GM18498 (cell line): ENCODE measurements around the gene FAM83F.

Source experiments
- ATAC-seq: cut with Tn5 transposase; IDR thresholded peaks from one replicate; pipeline ENCODE4 v1.9.1; 2021; ENCODE audit warnings: mild to moderate bottlenecking, moderate library complexity; ENCODE audit not compliant: unreplicated experiment

Gene FAM83F

GRCh38 chr22:40054486-40054885 is 59.7 kb downstream of the FAM83F start:
- no peak for ATAC-seq

DNA sequence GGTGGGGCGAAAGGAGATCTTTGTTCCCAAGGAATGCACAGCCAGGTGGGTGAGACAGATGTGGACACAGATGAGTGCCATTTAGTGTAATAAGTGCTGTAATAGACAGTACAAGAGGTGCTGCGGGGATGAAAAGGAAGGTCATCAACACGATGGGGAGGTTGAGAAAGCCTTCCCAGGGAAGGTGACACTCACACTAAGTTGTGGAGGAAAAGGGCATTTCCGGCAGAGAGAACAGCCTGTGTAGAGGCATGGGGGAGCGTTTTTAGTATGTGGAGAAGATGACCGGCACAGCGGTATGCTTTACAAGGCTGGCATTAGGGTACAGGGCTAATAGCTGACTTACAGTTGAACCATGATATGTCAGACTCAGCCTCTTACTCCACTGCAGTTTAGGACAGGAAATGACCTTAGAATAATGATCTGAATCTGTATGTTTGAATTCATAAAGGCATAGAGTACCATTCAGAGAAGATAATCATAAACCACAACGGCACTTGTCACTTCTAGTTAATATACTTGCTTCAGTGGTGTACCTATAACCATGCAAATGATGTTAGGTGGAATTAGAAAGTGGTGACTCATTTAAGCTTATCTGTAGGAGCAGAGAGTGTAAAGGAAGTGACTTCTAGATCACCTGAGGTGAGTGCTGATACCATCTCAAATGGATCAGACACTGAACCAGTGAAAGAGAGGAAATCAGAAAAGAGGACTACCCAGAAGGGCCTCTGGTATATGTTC is 60.6 kb downstream of the FAM83F start:
- ATAC-seq, result peak; percentile 80

- ATAC-seq, result no peak
Measured at GRCh38 chr22:40056154-40056553, 61.4 kb downstream of the FAM83F start.

DNA sequence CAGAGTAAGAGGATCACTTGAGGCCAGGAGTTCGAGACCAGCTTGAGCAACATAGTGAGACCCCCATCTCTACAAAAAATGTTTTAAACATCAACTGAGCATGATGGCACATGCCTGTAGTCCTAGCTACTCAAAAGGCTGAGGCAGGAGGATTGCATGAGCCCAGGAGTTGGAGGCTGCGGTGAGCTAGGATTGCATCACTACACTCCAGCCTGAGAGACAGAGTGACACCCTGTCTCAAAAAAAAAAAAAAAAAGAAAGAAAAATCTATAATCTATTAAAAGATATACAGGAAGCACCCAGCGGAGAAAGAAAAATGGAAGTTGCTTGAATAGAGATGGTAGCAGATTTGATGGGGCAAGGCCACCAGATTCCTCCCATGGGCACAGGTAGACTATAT is 61.8 kb downstream of the FAM83F start:
- no peak for ATAC-seq

GRCh38 chr22:40057652-40058051 is 62.9 kb downstream of the FAM83F start:
- ATAC-seq, result no peak

- ATAC-seq, result no peak
Measured at GRCh38 chr22:40058265-40058664, 63.5 kb downstream of the FAM83F start.

GRCh38 chr22:40065981-40066380 is 71.2 kb downstream of the FAM83F start:
- no peak for ATAC-seq

- no peak for ATAC-seq
Measured at GRCh38 chr22:40067639-40068038, 72.9 kb downstream of the FAM83F start.

DNA sequence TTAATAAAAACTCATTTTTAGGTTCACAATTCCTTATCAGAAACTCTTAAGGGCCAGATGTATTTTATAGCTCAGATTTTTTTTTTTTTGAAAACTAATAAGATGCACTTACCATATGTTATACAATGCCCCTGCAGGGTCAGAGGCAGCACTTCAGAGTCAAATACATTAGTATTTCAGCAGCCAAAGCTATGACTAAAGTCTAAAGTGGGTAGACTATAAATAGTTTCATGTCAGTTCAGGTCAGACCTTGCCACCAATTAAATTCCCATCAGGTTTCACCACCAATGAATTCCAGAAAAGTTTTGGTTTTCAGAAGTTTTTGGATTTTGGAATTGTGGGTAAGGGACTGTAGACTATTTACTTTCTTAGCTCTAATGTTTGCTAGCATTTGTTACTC is 75.9 kb downstream of the FAM83F start:
- no peak for ATAC-seq

DNA sequence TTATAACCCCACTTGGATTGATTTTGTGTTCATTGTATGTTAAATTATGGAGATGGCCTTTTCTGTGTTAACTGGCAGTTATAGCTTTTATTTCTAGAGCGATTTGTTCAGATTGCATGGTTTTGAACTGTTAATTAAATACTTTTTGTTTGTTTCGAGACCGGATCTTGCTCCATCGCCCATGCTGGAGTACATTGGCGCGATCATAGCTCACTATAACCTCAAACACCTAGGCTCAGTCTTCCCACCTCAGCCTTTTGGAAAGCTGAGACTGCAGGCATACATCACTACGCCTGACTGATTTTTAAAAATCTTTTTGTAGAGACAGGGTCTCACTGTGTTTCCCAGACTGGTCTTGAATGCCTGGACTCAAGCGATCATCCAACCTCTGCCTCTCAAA is 77.0 kb downstream of the FAM83F start:
- no peak for ATAC-seq

DNA sequence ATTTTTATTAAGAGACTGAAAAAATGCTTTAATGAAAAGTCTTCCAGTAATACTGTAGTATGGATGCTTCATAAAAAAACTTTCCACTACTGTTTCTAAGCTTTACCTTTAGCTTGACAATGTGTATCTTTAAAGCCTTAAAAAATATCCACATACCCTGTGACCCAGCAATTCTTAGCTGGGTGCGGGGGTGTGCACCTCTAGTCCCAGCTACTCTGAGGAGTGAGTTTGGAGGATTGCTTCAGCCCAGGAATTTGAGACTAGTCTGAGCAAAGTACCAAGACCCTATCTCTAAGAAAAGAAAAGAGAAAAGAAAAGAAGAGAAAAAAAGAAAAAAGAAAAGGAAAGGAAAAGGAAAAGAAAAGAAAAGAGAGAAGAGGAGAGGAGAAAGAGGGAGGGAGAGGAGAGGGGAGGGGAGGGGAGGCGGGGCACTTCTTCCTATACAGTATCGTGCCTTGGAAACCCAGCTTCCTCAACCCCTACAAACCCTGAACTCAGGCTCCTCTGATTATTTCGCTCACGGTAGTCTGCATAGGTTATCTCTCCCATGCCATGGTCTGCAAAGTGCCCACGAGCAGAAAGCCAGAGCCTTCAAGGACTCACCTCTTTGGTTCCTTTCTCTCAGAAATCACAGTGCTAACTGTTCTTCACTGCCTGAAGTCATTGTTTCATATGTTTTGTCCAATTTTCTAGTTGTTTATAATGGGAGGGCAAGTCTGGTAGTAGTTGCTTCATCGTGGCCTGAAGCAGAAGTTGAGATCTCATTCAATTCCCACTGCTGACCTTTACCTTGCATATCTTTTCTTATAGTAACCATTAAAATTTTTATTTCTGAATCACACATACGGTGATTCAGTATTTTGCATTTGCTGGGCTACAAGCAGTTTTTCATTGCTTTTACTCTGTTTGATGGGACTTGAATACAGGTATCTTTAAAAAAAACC is 82.2 kb downstream of the FAM83F start:
- no peak for ATAC-seq

DNA sequence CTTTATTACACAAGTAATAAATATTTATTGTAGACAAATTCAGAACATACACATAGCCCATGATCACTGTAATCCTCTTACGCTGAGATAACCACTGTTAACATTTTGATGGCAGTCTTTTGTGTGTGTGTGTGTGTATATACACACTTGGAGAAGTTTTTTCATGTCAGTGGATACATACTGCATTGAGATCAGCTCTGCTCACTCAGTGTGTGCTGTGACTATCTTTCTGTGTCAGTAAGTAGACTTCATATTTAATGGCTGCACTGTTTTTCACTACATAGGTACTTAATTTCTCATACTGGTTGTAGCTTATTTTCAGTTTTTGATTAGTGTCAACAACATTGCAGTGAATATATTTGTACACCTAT is 82.9 kb downstream of the FAM83F start:
- ATAC-seq, result no peak

DNA sequence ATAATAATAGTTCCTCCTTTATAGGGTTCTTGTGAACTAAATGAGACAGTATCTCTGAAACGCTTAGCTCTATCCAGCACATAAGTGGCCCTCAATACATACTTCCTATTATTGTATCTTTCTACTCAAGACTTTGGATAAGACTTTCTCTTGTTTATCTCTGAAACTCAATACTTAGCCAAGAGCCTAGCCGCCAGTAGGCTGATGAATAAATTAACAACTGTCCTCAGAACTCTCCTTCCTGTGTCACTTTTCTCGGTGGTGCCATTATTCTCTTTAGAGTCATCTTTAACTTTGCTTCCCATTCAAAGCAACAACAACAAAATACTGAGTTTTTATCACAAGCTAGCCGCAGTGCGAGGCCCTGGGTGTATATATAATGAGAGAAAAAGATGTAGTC is 86.9 kb downstream of the FAM83F start:
- no peak for ATAC-seq

- ATAC-seq, result no peak
Measured at GRCh38 chr22:40082184-40082583, 87.4 kb downstream of the FAM83F start.

GRCh38 chr22:40083794-40084193 is 89.0 kb downstream of the FAM83F start:
- no peak for ATAC-seq

GRCh38 chr22:40084246-40084645 is 89.5 kb downstream of the FAM83F start:
- ATAC-seq, result no peak

DNA sequence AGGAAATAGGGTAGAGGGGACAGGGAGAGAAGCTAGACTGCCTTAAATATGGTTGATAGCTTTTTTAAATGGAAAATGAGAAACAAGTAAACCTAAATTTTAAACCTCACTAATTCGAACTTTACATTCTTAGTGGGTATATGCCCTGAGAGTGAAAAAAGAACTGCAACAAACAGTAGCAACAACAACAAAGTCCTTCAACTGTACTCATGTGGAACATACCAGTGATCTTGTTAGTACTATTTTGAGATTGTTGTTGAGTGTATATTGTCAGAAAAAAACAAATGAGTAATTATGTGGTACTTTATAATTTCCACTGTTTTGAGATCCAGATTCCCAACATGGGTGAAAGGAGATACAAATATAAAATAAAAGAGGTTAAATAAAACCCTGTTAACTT is 94.1 kb downstream of the FAM83F start:
- ATAC-seq, result no peak
